Measurements from ENCODE around the gene ATF2. TPM values are rescaled to one million over a fixed set of nuclear protein-coding genes. Genes with fewer than 3 reads are reported as not detected.
"Not testable (repeated sequence)": the region's sequence is repeated elsewhere in the genome, so short reads cannot be mapped to it uniquely, and the experiment has no call there.

The ATF2 gene
- total RNA-seq, 2 donors from 2014 or later = 32.4 to 46.4 TPM

GRCh38 chr2:175126661-175127060, 41.3 kb downstream of the ATF2 start:
- no peak overlapping the region for H3K27ac ChIP-seq
- H3K9ac ChIP-seq (ENCODE audit: low read depth in 2 of 2, low read length in 2 of 2) = no peak overlapping the region
- no peaks in the 10 kb centered on the region for H3K27me3 ChIP-seq
- H3K4me3 ChIP-seq = no peak overlapping the region
- no peak for DNase-seq
- no peaks in the 10 kb centered on the region for H3K36me3 ChIP-seq
- H3K4me1 ChIP-seq = no peaks in the 10 kb centered on the region
- no peak for TF ChIP-seq CTCF (IDR thresholded peaks at IDR 0.05)
- intact Hi-C loops (cut with DNase I) = no loop called here
- no peaks in the 10 kb centered on the region for H3K9me3 ChIP-seq

- H3K36me3 ChIP-seq = no peaks in the 10 kb centered on the region
- TF ChIP-seq CTCF (IDR thresholded peaks at IDR 0.05) = no peak
- no peak overlapping the region for H3K9ac ChIP-seq (ENCODE audit: low read depth in 2 of 2, low read length in 2 of 2)
- DNase-seq = no peak
- no peaks in the 10 kb centered on the region for H3K9me3 ChIP-seq
- H3K4me1 ChIP-seq = no peaks in the 10 kb centered on the region
- no peaks in the 10 kb centered on the region for H3K27me3 ChIP-seq
- intact Hi-C loops (cut with DNase I) = no loop called here
- no peak overlapping the region for H3K27ac ChIP-seq
- no peak overlapping the region for H3K4me3 ChIP-seq
Measured at GRCh38 chr2:175123254-175123653, 44.7 kb downstream of the ATF2 start.

GRCh38 chr2:175111200-175111657, 56.8 kb downstream of the ATF2 start:
- H3K4me3 ChIP-seq = no peak overlapping the region
- DNase-seq = no peak
- H3K4me1 ChIP-seq = no peaks in the 10 kb centered on the region
- H3K27ac ChIP-seq = no peak overlapping the region
- H3K9ac ChIP-seq (ENCODE audit: low read depth in 2 of 2, low read length in 2 of 2) = no peak overlapping the region
- peak; percentile 78 for TF ChIP-seq CTCF (IDR thresholded peaks at IDR 0.05)
- no peaks in the 10 kb centered on the region for H3K36me3 ChIP-seq
- H3K27me3 ChIP-seq = no peaks in the 10 kb centered on the region
- no peaks in the 10 kb centered on the region for H3K9me3 ChIP-seq
- intact Hi-C loops (cut with DNase I) = loop anchor here (5.0 to 10.0 kb wide), 2 partner anchors 74 to 171 kb away; partner anchors contain the start of gene ATP5MC3

GRCh38 chr2:175108091-175108490, 59.9 kb downstream of the ATF2 start:
- H3K9ac ChIP-seq (ENCODE audit: low read depth in 2 of 2, low read length in 2 of 2); DNase-seq; H3K27ac ChIP-seq; H3K27me3 ChIP-seq; H3K36me3 ChIP-seq; intact Hi-C loops (cut with DNase I); H3K4me1 ChIP-seq; H3K9me3 ChIP-seq; H3K4me3 ChIP-seq: not testable (repeated sequence)

- H3K27me3 ChIP-seq = no peaks in the 10 kb centered on the region
- H3K4me1 ChIP-seq = no peaks in the 10 kb centered on the region
- no peak for TF ChIP-seq CTCF (IDR thresholded peaks at IDR 0.05)
- intact Hi-C loops (cut with DNase I) = no loop called here
- no peaks in the 10 kb centered on the region for H3K9me3 ChIP-seq
- H3K27ac ChIP-seq = no peak overlapping the region
- no peak for DNase-seq
- no peak overlapping the region for H3K4me3 ChIP-seq
- H3K9ac ChIP-seq (ENCODE audit: low read depth in 2 of 2, low read length in 2 of 2) = no peak overlapping the region
- H3K36me3 ChIP-seq = no peaks in the 10 kb centered on the region
Measured at GRCh38 chr2:175107146-175107545, 60.9 kb downstream of the ATF2 start.

- Histone ChIP-seq H3K27me3 (no peaks in the 10 kb centered on the region), H3K4me3 (no peak overlapping the region), H3K36me3 (no peaks in the 10 kb centered on the region), H3K27ac (no peak overlapping the region), H3K9me3 (no peaks in the 10 kb centered on the region), H3K4me1 (no peaks in the 10 kb centered on the region), H3K9ac (ENCODE audit: low read depth in 2 of 2, low read length in 2 of 2) (no peak overlapping the region)
- intact Hi-C loops (cut with DNase I) = no loop called here
- DNase-seq = no peak
- TF ChIP-seq CTCF (IDR thresholded peaks at IDR 0.05) = no peak
Measured at GRCh38 chr2:175103191-175103590, 64.8 kb downstream of the ATF2 start.
